H9 (cell line): ENCODE data around the gene CALHM5. TPM values are rescaled to one million over a fixed set of nuclear protein-coding genes. Genes with fewer than 3 reads are reported as not detected.

Source experiments
- DNase-seq: peaks from one replicate; pipeline ENCODE4 v3.0.0-alpha.2; 2017
- H2AFZ ChIP-seq: one replicate; pipeline ENCODE4 v1.6.1; 2013; ENCODE audit warnings: mild to moderate bottlenecking, low read length, control low read depth, moderate library complexity
- H2AK5ac ChIP-seq: 2 replicates; pipeline ENCODE4 v1.6.1; 2013; ENCODE audit warnings: low read length, control low read depth, mixed read lengths; ENCODE audit not compliant: insufficient read length
- H2BK120ac ChIP-seq: one replicate; pipeline ENCODE4 v1.6.1; 2013; ENCODE audit warnings: low read depth, mild to moderate bottlenecking, low read length, control low read depth, inconsistent platforms; ENCODE audit not compliant: poor library complexity, severe bottlenecking
- H2BK12ac ChIP-seq: 2 replicates; pipeline ENCODE4 v1.6.1; 2013; ENCODE audit warnings: low read length, control low read depth, mixed read lengths, low read depth; ENCODE audit not compliant: insufficient read length
- H2BK15ac ChIP-seq: 2 replicates; pipeline ENCODE4 v1.6.1; 2013; ENCODE audit warnings: low read depth, low read length, control low read depth
- H2BK20ac ChIP-seq: one replicate; pipeline ENCODE4 v1.6.1; 2013; ENCODE audit warnings: low read depth, mild to moderate bottlenecking, low read length, control low read depth, inconsistent platforms; ENCODE audit not compliant: poor library complexity, severe bottlenecking
- H2BK5ac ChIP-seq: 2 replicates; pipeline ENCODE4 v1.6.1; 2013; ENCODE audit warnings: low read length, control low read depth, mixed read lengths; ENCODE audit not compliant: insufficient read length
- H3K14ac ChIP-seq: 2 replicates; pipeline ENCODE4 v1.6.1; 2013; ENCODE audit warnings: low read length, control low read depth; ENCODE audit not compliant: insufficient read depth
- H3K18ac ChIP-seq: 2 replicates; pipeline ENCODE4 v1.6.1; 2013; ENCODE audit warnings: low read depth, mild to moderate bottlenecking, mixed read lengths, low read length, control low read depth; ENCODE audit not compliant: insufficient read length
- H3K23ac ChIP-seq: 2 replicates; pipeline ENCODE4 v1.6.1; 2013; ENCODE audit warnings: low read length, control low read depth, mixed read lengths, low read depth; ENCODE audit not compliant: insufficient read length
- H3K23me2 ChIP-seq: 2 replicates; pipeline ENCODE4 v1.6.1; 2013; ENCODE audit warnings: low read depth, mild to moderate bottlenecking, mixed read lengths, low read length, control low read depth; ENCODE audit not compliant: insufficient read length, poor library complexity, severe bottlenecking
- H3K27ac ChIP-seq: 2 replicates; pipeline ENCODE4 v1.5.1; 2013; ENCODE audit warnings: low read length, control low read depth, mixed read lengths, low read depth; ENCODE audit not compliant: insufficient read length
- H3K27me3 ChIP-seq: 2 replicates; pipeline ENCODE4 v1.6.1; 2013; ENCODE audit warnings: low read length, control low read depth, inconsistent platforms; ENCODE audit not compliant: insufficient read depth
- H3K4ac ChIP-seq: 2 replicates; pipeline ENCODE4 v1.6.1; 2013; ENCODE audit warnings: low read depth, mild to moderate bottlenecking, control low read depth, inconsistent platforms, low read length, moderate library complexity
- H3K4me1 ChIP-seq: 2 replicates; pipeline ENCODE4 v1.6.1; 2013; ENCODE audit warnings: low read length, control low read depth, inconsistent platforms; ENCODE audit not compliant: insufficient read depth
- H3K4me2 ChIP-seq: 2 replicates; pipeline ENCODE4 v1.6.1; 2013; ENCODE audit warnings: low read length, control low read depth, mixed read lengths; ENCODE audit not compliant: insufficient read length, insufficient read depth
- H3K56ac ChIP-seq: 2 replicates; pipeline ENCODE4 v1.6.1; 2013; ENCODE audit warnings: low read depth, mild to moderate bottlenecking, mixed read lengths, low read length, control low read depth; ENCODE audit not compliant: insufficient read length
- H3K79me1 ChIP-seq: 2 replicates; pipeline ENCODE4 v1.6.1; 2013; ENCODE audit warnings: low read depth, mild to moderate bottlenecking, moderate library complexity, low read length, control low read depth, inconsistent platforms; ENCODE audit not compliant: insufficient read depth, poor library complexity, severe bottlenecking
- H3K79me2 ChIP-seq: 2 replicates; pipeline ENCODE4 v1.6.1; 2013; ENCODE audit warnings: low read length, control low read depth, inconsistent platforms; ENCODE audit not compliant: insufficient read depth
- H3K9ac ChIP-seq: 2 replicates; pipeline ENCODE4 v1.6.1; 2013; ENCODE audit warnings: low read length, control low read depth, mixed read lengths; ENCODE audit not compliant: insufficient read length; ENCODE audit errors: extremely low read depth
- H3K9me3 ChIP-seq: one replicate; pipeline ENCODE4 v1.6.1; 2013; ENCODE audit warnings: low read depth, low read length, inconsistent platforms; ENCODE audit not compliant: control insufficient read depth
- H3T11ph ChIP-seq: one replicate; pipeline ENCODE4 v1.6.1; 2013; ENCODE audit warnings: mild to moderate bottlenecking, low read length, control low read depth, inconsistent platforms
- H4K20me1 ChIP-seq: one replicate; pipeline ENCODE4 v1.6.1; 2013; ENCODE audit not compliant: control insufficient read depth, insufficient read length, insufficient read depth
- H4K5ac ChIP-seq: 2 replicates; pipeline ENCODE4 v1.6.1; 2013; ENCODE audit warnings: low read depth, mild to moderate bottlenecking, mixed read lengths, low read length, control low read depth; ENCODE audit not compliant: insufficient read length
- H4K8ac ChIP-seq: replicated peaks from 2 replicates; pipeline ENCODE4 v1.6.1; 2013; ENCODE audit warnings: low read length, control low read depth, mixed read lengths, low read depth; ENCODE audit not compliant: insufficient read length
- H4K91ac ChIP-seq: 2 replicates; pipeline ENCODE4 v1.6.1; 2013; ENCODE audit warnings: low read depth, mild to moderate bottlenecking, moderate library complexity, mixed read lengths, low read length, control low read depth; ENCODE audit not compliant: insufficient read length
- H3K27ac Mint-ChIP-seq, 3 experiments: 2 replicates in 2 of 3; 3 replicates in 1 of 3; pipeline ENCODE4 v1.8.0; 2020 to 2021; ENCODE audit warnings: mixed read lengths in 3 of 3, mild to moderate bottlenecking in 1 of 3, moderate library complexity in 1 of 3
- H3K27me3 Mint-ChIP-seq: 2 replicates; pipeline ENCODE4 v1.8.0; 2021; ENCODE audit warnings: low read depth, mild to moderate bottlenecking, moderate library complexity, mixed read lengths
- H3K36me3 Mint-ChIP-seq, 3 experiments: 2 replicates in 2 of 3; 3 replicates in 1 of 3; pipeline ENCODE4 v1.8.0; 2020 to 2021; ENCODE audit warnings: low read depth in 3 of 3, mixed read lengths in 3 of 3; ENCODE audit not compliant: insufficient read depth in 1 of 3
- H3K4me1 Mint-ChIP-seq, 2 experiments: 2 replicates each; pipeline ENCODE4 v1.8.0; 2020; ENCODE audit warnings: mixed read lengths in 2 of 2
- H3K4me3 Mint-ChIP-seq, 2 experiments: 2 replicates in 1 of 2; 3 replicates in 1 of 2; pipeline ENCODE4 v1.8.0; 2020 to 2021; ENCODE audit warnings: mild to moderate bottlenecking in 2 of 2, mixed read lengths in 2 of 2, moderate library complexity in 1 of 2
- H3K9me3 Mint-ChIP-seq, 2 experiments: 2 replicates in 1 of 2; 3 replicates in 1 of 2; pipeline ENCODE4 v1.8.0; 2020; ENCODE audit warnings: mild to moderate bottlenecking in 2 of 2, mixed read lengths in 2 of 2, moderate library complexity in 1 of 2
- CTCF ChIP-seq: fragments of 200-600 bp; sonication (generic); conservative IDR thresholded peaks from 3 replicates; pipeline ENCODE4 v1.8.0; 2021; ENCODE audit warnings: antibody characterized with exemption, mild to moderate bottlenecking
- WGBS: extraction: QIAGEN DNeasy Blood & Tissue Kit; methylation state at CpG from one replicate; pipeline ENCODE4 v1.1.7; 2013; ENCODE audit warnings: missing lambda C conversion rate, low lambda C conversion rate, mixed read lengths; ENCODE audit not compliant: insufficient read length; ENCODE audit errors: extremely low coverage; 5-methylcytosine and 5-hydroxymethylcytosine counted together
- total RNA-seq: library from RNA; stranded (reverse); gene quantifications from 2 replicates; pipeline ENCODE4 v1.2.1, GENCODE V29; 2021

CALHM5 gene
- total RNA-seq, 1 experiment from 2014 or later, result 0.09 TPM

- Histone ChIP-seq H3K79me1 (no peaks in the 10 kb centered on the region), H3K23me2 (no peaks in the 10 kb centered on the region), H3K9me3 (no peaks in the 10 kb centered on the region), H3K9ac (no peak overlapping the region), H3T11ph (no peak overlapping the region), H3K27ac (no peak overlapping the region), H3K18ac (no peak overlapping the region), H3K27me3 (no peaks in the 10 kb centered on the region), H4K5ac (no peak overlapping the region), H3K4ac (no peak overlapping the region), H3K23ac (no peak overlapping the region), H3K14ac (no peak overlapping the region), H4K8ac (no peak overlapping the region), H2BK5ac (no peak overlapping the region), H4K91ac (no peak overlapping the region), H2AFZ (no peak overlapping the region), H3K79me2 (no peaks in the 10 kb centered on the region), H2BK15ac (no peak overlapping the region), H2BK20ac (no peak overlapping the region), H4K20me1 (no peaks in the 10 kb centered on the region), H2BK120ac (no peak overlapping the region), H2BK12ac (no peak overlapping the region), H2AK5ac (no peak overlapping the region), H3K4me1 (no peaks in the 10 kb centered on the region), H3K4me2 (no peak overlapping the region), H3K56ac (no peak overlapping the region)
- H3K27ac Mint-ChIP-seq, result peak overlapping the region in 1 of 3 experiments; percentile 34; a peak in 2 of 7 replicates
- DNase-seq, result peak; percentile 68
- H3K27me3 Mint-ChIP-seq, result peaks cover 4% of the 10 kb centered on the region
- TF ChIP-seq CTCF, result peak; percentile 92
- WGBS, result no CpG with 5 or more reads among the region's 9 CpGs
- H3K9me3 Mint-ChIP-seq, result no peaks in the 10 kb centered on the region
- peaks cover 3% of the 10 kb centered on the region in 2 experiments; a peak in 2 of 4 replicates for H3K4me1 Mint-ChIP-seq
- no peaks in the 10 kb centered on the region for H3K36me3 Mint-ChIP-seq
- H3K4me3 Mint-ChIP-seq, result peak overlapping the region in 1 of 2 experiments; percentile 17; a peak in 2 of 5 replicates
These were observed 50.1 kb downstream of the CALHM5 start for GRCh38 chr6:116561377-116562018.
